HG03354 (cell line): Measurements from ENCODE around the gene SLC38A1.
"Not testable (repeated sequence)": the region's sequence is repeated elsewhere in the genome, so short reads cannot be mapped to it uniquely, and the experiment has no call there.

Experiments used
- ATAC-seq: cut with Tn5 transposase; IDR thresholded peaks from one replicate; pipeline ENCODE4 v1.9.1; 2021; ENCODE audit warnings: mild to moderate bottlenecking; ENCODE audit not compliant: unreplicated experiment, poor library complexity, severe bottlenecking

SLC38A1 gene

DNA sequence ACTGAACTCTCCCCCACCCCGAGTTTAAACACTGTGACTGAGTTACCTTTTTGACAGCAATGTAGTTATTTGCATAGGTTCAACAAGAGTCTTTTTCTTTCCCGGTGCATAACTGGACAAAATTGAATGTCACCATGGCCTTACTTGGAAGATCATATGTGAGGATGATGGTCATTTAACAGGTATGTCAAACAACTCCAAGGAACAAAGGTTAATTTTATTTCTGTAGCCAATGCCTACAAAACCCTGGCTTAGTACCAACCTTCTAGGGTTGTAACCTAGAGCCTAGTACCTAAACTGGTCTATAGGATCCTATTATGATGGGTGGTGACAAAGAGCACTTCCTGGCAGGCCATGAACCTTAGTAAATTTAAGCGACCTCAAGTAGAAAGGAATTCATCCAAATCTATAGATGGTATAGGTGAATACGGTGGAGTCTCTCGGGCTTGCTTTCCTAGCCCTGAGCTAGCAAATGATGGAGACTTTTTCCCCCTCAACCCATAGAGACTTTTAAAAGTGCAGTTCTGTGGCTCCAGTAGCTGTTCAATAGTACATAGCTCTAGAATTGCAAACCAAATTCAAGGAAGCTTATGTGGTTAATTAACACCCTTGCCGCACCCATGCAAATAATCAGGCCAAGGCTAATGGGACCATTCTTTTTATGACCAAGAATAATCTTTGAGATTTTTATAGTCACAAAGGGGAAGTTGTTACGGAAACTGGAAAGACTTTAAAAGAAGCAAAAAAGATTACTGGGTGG lies 89.0 kb downstream of the SLC38A1 start:
- ATAC-seq = peak; percentile 57

DNA sequence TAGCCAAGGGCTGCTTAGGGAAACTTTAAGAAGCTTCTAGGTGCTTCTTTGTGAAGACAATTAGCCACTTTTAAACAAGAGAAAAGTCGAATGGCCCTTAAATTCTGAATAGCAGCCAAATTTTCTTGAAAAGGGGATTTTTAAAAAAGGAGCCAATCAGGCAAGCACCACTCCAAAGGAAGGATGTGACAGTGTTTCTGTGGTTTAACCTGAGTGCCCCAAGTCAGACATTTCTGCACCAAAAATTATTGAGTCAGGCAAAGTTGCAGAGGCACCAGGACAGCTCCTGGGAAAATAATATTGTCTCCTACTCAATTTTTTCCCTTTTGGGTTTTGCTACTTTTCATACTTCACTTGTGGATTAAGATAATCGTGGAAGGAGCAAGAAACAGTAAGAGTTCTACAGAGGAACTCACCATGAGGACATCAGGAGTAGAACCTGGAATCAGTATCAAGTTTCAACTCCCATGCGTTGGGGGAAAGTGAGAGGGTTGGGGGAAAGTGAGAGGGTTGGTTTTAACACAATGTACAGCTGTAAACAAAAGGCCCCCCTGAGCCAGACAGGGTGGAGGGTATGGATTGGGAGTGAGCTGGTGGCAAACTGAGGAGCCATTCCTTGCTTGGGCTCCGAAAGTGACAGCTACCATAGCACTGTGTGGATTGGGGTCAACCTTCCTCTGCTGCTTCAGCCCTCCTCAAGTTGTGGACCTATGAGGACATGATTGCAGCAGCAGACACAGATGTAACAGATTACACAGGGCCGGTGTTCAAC lies 90.8 kb downstream of the SLC38A1 start:
- ATAC-seq = no peak

DNA sequence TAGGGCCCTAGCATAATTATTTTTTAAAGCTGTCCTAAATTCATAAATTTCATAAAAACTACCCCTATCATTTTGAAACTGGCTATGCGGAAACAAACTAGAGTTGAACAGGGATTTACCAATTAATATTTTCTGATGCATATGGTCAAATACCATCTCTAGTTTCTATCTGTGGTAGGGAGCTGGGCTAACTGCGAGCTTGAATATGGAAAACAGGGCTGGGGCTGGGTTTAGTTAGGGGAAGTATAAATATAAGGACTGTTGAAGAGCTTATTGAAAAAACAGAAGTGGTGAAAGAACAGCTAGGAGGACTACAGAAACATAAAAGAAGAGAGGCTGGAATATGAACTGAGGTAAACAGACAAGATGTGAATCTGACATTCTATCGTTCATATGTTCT lies 91.8 kb downstream of the SLC38A1 start:
- peak; percentile 26 for ATAC-seq

DNA sequence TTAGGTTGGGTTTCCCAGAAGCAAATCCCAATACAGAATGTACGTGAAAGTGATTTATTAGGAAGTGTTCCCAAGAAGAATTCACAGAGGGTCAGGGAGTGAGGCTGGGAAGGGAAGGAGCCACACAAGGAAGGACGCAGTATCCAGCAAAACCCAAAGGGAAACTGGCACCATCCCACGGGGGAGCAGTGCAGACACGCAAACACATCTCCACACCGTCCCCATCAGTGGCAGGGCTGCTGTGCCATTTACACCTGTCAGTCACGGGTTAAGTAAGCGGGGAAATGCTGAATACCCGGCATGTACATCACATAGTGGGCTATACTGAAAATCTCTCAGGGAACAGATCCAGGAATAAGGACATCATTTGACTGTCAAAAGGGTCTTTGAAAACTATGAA lies 93.9 kb downstream of the SLC38A1 start:
- ATAC-seq = no peak

DNA sequence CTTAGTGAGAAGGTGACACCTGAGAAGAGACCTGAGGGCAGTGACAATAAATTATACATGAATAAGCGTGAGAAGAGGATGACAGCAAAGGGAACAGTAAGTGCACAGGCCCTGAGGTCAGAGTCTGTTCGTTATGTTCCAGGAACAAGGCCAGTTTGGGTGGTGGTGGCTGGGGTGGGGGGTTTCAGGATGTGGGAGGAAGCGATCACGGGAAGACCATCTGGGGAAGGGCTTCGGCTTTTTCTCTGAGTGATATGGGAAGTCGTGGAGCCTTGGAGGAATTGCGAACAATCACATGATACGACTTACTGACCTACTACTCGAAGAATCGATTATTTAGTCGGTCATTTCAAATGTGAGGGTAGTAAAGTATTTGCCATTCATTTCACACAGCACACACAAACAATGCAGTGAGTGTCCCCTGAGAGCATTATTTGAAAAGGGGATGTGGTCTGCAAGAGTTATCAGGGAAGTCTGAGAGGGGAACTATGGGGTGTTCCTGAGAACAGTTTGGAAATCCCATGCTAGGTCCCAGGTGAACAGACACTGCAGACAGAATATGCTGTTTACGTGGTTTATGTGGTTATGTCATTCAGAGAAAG lies 94.7 kb downstream of the SLC38A1 start:
- ATAC-seq = peak; percentile 50

DNA sequence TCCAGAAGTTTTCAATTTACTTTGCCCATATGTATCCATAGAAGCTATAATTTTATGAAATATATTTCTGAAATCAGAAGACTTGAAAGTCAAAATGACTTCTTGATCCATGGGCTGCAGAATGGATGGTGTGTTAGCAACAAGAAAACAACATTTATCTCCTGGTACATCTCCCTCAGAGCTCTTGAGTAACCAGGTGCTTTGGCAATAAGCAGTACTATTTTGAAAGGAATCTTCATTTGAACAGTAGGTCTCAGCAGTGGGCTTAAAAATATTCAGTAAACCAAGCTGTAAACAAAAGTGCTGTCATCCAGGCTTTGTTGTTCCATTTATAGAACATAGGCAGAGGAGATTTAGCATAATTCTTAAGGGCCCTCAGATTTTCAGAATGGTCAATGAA lies 100.4 kb downstream of the SLC38A1 start:
- no peak for ATAC-seq

DNA sequence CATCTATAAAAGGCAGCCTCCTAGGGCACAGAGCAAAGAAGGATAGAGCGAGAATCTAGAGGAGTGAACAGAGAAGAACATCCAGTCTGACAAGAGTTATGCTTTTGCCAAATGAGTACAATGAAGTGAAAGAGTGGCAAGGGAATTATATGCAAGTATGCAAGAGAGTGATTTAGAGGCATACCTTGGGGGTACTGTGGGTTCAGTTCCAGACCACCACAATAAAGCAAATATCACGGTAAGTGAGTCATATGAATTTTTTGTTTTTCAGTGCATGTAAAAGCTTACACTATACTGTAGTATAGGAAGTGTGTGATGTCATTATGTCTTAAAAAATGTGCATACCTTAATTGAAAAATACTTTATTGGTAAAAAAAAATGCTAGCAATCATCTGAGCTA lies 101.4 kb downstream of the SLC38A1 start:
- ATAC-seq = no peak

DNA sequence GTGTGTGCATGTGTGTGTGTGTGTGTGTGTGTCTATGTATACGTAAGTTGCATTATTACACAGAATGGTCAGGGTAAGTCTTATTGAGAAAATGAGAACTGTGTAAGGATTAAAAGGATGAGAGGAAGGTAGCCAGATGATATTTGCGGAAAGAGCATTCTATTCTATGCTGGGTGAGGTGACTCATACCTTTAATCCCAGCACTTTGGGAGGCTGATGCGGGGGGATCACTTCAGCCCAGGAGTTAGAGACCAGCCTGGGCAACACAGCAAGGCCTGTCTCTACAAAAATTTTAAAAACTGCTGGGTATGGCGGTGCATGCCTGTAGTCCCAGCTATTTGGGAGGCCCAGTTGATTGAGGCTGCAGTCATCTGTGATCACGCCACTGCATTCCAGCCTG lies 103.7 kb downstream of the SLC38A1 start:
- ATAC-seq = no peak

DNA sequence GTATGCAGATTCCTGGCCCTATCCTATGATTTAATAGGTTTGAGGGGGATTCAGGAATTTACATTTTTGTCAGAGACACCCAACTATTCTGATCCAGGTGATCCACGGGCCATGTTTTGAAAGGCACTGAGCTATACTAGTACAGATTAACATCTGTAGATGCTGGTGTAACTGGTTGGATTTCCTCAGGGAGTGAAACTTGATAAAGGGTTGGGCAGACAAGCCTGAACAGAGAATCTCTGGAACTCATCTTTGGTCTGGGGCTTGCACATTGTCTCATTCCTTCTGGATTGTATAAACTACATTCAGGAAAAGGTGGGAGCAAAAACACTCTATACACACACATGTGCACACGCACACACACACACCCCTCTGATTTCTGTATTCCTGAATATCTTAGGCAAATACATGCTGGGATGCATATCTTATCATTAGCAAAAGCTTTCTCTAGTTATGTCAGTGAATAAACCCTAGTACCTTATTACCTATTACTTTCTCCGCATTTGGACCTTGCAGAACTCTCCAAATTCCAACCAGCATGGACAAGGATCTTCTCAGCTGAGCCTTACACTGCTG lies 104.6 kb downstream of the SLC38A1 start:
- no peak for ATAC-seq

DNA sequence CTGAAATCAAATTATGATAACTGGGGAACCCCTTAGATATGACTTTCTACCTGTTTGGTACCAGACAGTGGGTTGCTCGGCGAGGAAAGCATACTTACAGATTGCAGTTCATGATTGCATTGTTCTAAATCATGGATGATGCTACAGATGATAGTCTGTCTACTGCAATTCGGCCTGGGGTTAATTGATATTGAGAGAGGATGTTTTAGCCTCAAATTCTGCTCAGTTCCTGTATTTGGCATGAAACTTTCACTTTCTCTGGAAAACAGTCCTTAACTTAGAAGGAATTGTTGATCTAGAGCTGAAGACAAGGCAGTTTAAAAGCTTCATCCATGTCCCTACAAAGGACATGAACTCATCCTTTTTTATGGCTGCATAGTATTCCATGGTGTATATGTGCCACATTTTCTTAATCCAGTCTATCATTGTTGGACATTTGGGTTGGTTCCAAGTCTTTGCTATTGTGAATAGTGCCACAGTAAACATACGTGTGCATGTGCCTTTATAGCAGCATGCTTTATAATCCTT lies 106.2 kb downstream of the SLC38A1 start:
- ATAC-seq = not testable (repeated sequence)

DNA sequence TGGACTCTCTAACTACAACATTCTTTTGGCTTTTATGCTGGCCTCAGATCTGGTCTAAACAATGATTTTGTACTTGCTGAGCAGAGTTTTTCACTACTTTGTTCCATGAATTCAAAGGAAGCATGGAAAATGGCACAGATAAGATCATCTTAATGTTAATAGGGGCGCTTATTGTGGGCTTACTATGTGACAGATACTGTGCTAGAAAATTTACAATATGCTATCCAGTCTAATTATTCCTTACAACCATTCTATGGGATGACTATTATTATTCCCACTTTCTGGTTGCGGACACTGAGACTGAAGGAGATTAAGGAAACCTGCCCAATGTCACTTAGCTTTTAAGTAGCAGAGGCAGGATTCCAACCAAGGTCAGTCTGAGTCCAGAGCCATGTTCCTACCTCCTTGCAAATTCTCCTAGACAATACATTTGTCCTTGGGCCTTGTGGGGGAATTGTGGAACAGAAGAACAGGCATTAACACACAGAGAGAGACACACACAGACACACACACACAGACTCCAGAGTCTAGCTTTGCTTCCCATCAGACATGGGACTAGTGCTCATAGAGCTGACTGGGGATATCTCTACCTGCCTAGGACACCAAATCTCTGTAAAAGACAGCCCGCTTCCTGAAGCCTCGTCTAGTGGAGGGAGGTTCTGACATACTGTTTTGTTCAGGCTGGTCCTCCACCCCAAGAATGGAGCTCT lies 107.7 kb downstream of the SLC38A1 start:
- ATAC-seq = no peak

DNA sequence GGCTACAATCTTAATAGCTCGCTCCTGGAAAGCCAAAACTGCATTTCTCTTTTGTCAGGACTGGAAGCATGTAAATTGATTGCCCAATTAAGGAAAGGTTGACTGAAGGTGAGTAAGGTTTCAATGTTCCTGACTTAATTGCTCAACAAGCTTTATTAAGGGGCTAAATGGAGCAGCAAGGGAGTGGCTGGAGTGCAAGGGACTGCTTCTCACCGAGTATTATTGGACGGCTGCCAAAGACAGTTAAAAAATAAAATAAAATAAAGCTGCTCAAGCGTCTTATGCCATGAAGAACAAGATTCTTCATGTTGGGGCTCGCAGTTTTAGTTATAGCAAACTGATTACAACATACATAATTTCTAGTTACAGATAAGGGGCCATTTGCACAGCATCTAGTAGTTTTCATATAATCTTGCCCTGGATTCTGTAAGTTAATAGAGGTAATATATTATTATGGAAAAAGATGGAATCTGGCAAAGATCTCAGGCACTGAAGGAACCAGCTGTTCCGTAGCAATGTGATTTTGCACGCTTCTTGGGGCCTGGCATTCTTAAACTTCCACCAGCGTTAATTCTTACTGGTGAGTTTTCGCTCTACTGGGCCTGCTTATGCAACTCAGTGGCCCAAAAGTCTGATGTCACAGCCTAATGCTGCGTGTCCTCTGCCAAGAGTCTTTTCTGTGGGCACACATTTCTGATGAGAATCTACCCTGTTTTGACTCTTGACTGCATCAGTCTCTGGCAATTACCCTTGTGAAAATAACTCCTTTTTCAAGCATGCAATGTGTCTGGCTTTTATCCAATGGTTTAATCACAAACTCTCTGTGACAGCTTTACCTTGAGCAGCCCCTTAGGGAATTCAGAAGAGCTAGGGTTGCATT lies 108.5 kb downstream of the SLC38A1 start:
- ATAC-seq = no peak

DNA sequence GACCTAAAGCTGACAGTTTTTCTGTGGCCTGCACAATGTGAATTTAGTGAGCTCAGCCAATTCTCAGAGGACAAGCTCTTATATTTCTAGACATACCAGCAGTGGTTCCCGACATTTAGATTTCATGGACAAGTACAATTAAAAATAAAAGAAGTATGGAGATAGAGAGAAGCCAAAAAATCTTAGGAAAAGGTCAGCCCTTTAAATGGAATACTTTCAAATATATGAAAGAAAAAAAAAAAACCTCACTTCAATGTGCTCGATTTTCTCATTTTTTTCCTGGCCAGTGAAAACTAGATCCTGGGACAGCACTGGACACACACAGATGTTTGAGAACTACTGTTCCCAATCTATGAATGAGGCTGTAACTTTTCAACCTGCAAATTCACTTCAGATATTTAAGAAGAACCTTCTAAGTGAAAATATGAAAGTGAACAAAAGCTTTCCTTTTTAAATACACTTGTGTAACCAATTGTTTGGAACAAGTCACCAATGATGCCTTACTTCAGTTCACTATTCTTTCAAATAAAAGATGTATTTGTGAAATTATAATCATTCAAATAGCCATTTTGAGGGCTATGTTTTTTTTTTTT lies 109.4 kb downstream of the SLC38A1 start:
- ATAC-seq = no peak

DNA sequence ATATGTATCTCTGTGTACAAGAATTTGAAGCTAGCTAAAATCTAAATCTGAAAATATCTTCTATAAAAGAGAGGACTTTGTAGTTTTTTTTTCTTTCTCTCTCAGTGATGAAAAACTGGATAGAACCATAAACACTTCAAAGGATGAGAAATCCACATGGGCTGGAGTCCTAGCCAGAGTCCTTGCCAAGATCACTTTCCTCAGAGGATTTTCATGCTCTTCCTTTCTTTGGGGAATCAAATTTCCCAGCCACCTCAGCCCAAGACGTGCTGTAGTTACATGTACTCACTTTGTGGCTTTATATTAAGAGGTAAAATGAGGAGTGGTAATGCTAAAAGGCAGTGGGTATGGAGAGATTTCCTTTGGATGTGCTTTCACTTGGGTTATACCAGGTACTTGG lies 110.3 kb downstream of the SLC38A1 start:
- no peak for ATAC-seq

DNA sequence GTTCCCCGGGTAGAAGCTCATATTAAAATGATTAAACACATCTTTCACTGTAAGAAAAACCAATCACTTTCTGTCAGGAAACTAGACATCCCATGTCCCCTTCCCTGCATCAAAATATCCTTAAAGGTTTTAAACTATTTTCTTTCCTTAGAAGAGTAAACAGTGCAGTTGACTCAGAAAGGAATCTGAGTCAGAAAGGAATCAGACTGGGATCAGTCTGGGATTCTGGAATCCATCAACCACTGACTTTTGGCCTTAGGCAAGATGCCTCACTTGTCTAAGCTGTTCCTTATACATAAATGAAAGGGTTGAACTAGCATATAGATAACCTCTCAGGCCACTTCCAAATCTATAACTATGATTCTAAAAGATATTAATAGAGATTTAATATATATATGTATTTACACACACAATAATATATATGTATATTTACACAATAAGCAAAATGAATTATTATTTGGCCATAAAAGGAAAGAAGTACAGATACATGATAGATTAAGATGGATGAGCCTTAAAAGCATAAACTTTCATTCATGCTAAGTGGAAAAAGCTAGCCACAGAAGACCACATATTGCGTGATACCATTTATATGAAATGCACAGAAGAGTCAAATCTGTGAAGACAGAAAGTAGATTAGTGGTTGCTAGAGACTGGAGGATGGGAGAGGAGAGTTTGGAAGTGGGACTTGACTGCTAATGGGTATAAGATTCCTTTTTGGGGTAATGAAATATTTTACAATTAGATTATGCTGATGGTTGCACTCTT lies 114.4 kb downstream of the SLC38A1 start:
- no peak for ATAC-seq

DNA sequence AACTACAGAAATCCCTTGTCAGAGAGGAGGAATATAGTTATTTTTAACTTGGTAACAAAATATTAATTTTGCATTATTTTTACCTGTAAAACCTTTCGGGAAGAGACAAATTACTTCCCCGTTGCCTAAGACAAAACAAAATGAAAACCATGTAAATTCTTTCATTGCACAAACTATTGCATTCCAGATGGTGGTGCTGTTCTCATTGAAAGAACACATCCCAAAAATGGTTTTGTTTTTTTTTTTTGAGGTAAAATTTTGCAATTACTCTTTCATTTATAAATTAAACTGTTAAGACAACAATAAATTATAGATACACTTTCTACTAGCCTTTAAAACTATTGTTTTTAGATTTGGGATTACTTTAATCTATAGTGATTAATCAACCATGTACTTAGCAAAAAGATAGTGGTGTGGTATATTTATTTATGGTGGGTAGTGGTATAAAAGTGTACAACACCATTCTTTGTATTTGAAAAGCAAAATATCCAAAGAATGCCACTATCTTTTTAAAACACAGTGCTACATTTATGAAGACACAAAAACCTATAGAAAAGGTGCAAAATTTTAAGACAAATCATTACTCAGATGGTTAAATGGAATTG lies 115.5 kb downstream of the SLC38A1 start:
- ATAC-seq = no peak

DNA sequence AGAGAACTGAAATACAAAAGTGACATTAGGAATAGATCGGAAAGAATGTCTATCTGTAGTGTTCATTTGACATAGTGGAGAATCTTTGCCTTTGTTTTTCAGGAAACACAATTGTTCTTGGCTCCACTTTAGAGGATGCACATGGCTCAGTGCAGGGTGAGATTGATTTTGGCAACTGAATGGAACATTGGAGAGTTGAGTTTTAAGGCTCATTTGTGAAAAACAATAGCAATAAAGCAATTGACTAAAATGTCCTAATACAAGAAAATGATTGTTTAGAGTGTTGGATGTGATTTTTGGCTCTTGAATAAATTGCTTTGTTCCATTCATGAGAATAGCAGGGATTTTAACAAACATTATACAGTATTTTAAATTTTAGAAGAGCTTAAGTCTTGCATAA lies 116.4 kb downstream of the SLC38A1 start:
- no peak for ATAC-seq
